Measurements from ENCODE around the gene C10orf88.

C10orf88 gene

GRCh38 chr10:122974543-122975064 is 20.6 kb upstream of the C10orf88 start:
- H3K4me2 ChIP-seq: peak overlapping the region in 2 of 11 experiments; percentile 37 to 58; a peak in 3 of 22 replicates
- no peak for TF ChIP-seq Cebpa-rat (IDR thresholded peaks at IDR 0.05)
- H3K36me3 ChIP-seq: no peaks in the 10 kb centered on the region
- H3K9me3 ChIP-seq (replicated peaks in 1 of 11): no peaks in the 10 kb centered on the region
- no peaks in the 10 kb centered on the region for H3K27me3 ChIP-seq
- no peak overlapping the region for H3K9ac ChIP-seq
- H3K27ac ChIP-seq: no peak overlapping the region
- no peak overlapping the region for H3K4me3 ChIP-seq
- no peaks in the 10 kb centered on the region for H4K20me1 ChIP-seq
- H3K4me1 ChIP-seq: peaks cover 5 to 22% (median 6%) of the 10 kb centered on the region in 10 experiments

GRCh38 chr10:122974023-122974422 is 20.0 kb upstream of the C10orf88 start:
- no peaks in the 10 kb centered on the region for H3K27me3 ChIP-seq
- H4K20me1 ChIP-seq: no peaks in the 10 kb centered on the region
- peaks cover 0 to 18% (median under 1%) of the 10 kb centered on the region in 10 experiments; a peak in 6 of 20 replicates for H3K4me1 ChIP-seq
- H3K27ac ChIP-seq: no peak overlapping the region
- no peak overlapping the region for H3K4me3 ChIP-seq
- no peak for TF ChIP-seq Cebpa-rat (IDR thresholded peaks at IDR 0.05)
- no peaks in the 10 kb centered on the region for H3K36me3 ChIP-seq
- peak overlapping the region in 2 of 11 experiments; percentile 37 to 58; a peak in 2 of 22 replicates for H3K4me2 ChIP-seq
- peaks cover 0 to 5% (median 3%) of the 10 kb centered on the region in 11 experiments; a peak in 12 of 22 replicates for H3K9me3 ChIP-seq (replicated peaks in 1 of 11)
- H3K9ac ChIP-seq: no peak overlapping the region

- Histone ChIP-seq H3K36me3 (peaks cover 0 to 39% (median 16%) of the 10 kb centered on the region in 11 experiments; a peak in 13 of 22 replicates), H3K4me1 (peaks cover 0 to 7% (median 0%) of the 10 kb centered on the region in 10 experiments; a peak in 3 of 20 replicates), H3K9me3 (replicated peaks in 1 of 11) (peaks cover 46 to 58% (median 55%) of the 10 kb centered on the region in 11 experiments), H3K9ac (no peak overlapping the region), H3K27ac (no peak overlapping the region), H3K4me3 (no peak overlapping the region), H3K4me2 (no peak overlapping the region), H3K27me3 (no peaks in the 10 kb centered on the region), H4K20me1 (no peaks in the 10 kb centered on the region)
- no peak for TF ChIP-seq Cebpa-rat (IDR thresholded peaks at IDR 0.05)
Observed at GRCh38 chr10:122968698-122969097, 14.7 kb upstream of the C10orf88 start.

GRCh38 chr10:122966879-122967278 is 12.9 kb upstream of the C10orf88 start:
- H3K4me3 ChIP-seq: no peak overlapping the region; a peak in 1 of 20 replicates
- no peak overlapping the region for H3K27ac ChIP-seq
- H3K4me2 ChIP-seq: no peak overlapping the region
- no peak for TF ChIP-seq Cebpa-rat (IDR thresholded peaks at IDR 0.05)
- no peaks in the 10 kb centered on the region for H3K27me3 ChIP-seq
- peaks cover 0 to 39% (median 16%) of the 10 kb centered on the region in 11 experiments; a peak in 13 of 22 replicates for H3K36me3 ChIP-seq
- H3K9ac ChIP-seq: no peak overlapping the region
- H4K20me1 ChIP-seq: no peaks in the 10 kb centered on the region
- H3K4me1 ChIP-seq: no peaks in the 10 kb centered on the region
- peaks cover 46 to 70% (median 56%) of the 10 kb centered on the region in 11 experiments for H3K9me3 ChIP-seq (replicated peaks in 1 of 11)

GRCh38 chr10:122962405-122962804 is 8.4 kb upstream of the C10orf88 start:
- Histone ChIP-seq H3K4me1 (no peaks in the 10 kb centered on the region), H3K4me3 (no peak overlapping the region), H4K20me1 (no peaks in the 10 kb centered on the region), H3K27me3 (no peaks in the 10 kb centered on the region), H3K27ac (no peak overlapping the region), H3K4me2 (no peak overlapping the region), H3K36me3 (peaks cover 0 to 37% (median 16%) of the 10 kb centered on the region in 11 experiments; a peak in 13 of 22 replicates), H3K9ac (no peak overlapping the region), H3K9me3 (replicated peaks in 1 of 11) (peaks cover 32 to 50% (median 37%) of the 10 kb centered on the region in 11 experiments)
- TF ChIP-seq Cebpa-rat (IDR thresholded peaks at IDR 0.05): no peak

GRCh38 chr10:122957474-122957873 is 3.4 kb upstream of the C10orf88 start:
- Histone ChIP-seq H3K36me3 (no peaks in the 10 kb centered on the region; a peak in 1 of 22 replicates), H3K9ac (no peak overlapping the region), H4K20me1 (no peaks in the 10 kb centered on the region), H3K4me3 (no peak overlapping the region), H3K27me3 (no peaks in the 10 kb centered on the region), H3K4me1 (peaks cover 10 to 20% (median 17%) of the 10 kb centered on the region in 10 experiments), H3K4me2 (no peak overlapping the region), H3K9me3 (replicated peaks in 1 of 11) (peaks cover 0 to 11% (median 9%) of the 10 kb centered on the region in 11 experiments; a peak in 16 of 22 replicates), H3K27ac (no peak overlapping the region)
- peak in 2 of 11 experiments; percentile 20 to 36; a peak in 2 of 22 replicates for TF ChIP-seq Cebpa-rat (IDR thresholded peaks at IDR 0.05)

GRCh38 chr10:122955892-122956291 is 1.9 kb upstream of the C10orf88 start:
- Histone ChIP-seq H3K9me3 (replicated peaks in 1 of 11) (peaks cover 0 to 10% (median 8%) of the 10 kb centered on the region in 11 experiments; a peak in 15 of 22 replicates), H3K4me3 (no peak overlapping the region), H3K9ac (no peak overlapping the region), H3K27me3 (no peaks in the 10 kb centered on the region), H3K27ac (no peak overlapping the region), H4K20me1 (no peaks in the 10 kb centered on the region), H3K36me3 (peaks cover 0 to 11% (median 0%) of the 10 kb centered on the region in 11 experiments; a peak in 8 of 22 replicates), H3K4me2 (peak overlapping the region in 1 of 11 experiments; percentile 41; a peak in 1 of 22 replicates), H3K4me1 (peaks cover 17 to 34% (median 28%) of the 10 kb centered on the region in 10 experiments)
- TF ChIP-seq Cebpa-rat (IDR thresholded peaks at IDR 0.05): no peak

GRCh38 chr10:122954731-122955050 is 664 bp upstream of the C10orf88 start:
- H3K27ac ChIP-seq: peak overlapping the region in 3 of 11 experiments; percentile 50 to 87 (median 85); a peak in 3 of 22 replicates
- peak overlapping the region; percentile 41 to 86 (median 64) for H3K4me2 ChIP-seq
- peaks cover 17 to 38% (median 28%) of the 10 kb centered on the region in 10 experiments for H3K4me1 ChIP-seq
- H3K4me3 ChIP-seq: peak overlapping the region; percentile 72 to 90 (median 84); a peak in 18 of 20 replicates
- H3K9me3 ChIP-seq (replicated peaks in 1 of 11): peaks cover 0 to 10% (median 8%) of the 10 kb centered on the region in 11 experiments; a peak in 15 of 22 replicates
- no peaks in the 10 kb centered on the region for H4K20me1 ChIP-seq
- no peaks in the 10 kb centered on the region for H3K27me3 ChIP-seq
- no peak for TF ChIP-seq Cebpa-rat (IDR thresholded peaks at IDR 0.05)
- no peak overlapping the region for H3K9ac ChIP-seq
- H3K36me3 ChIP-seq: peaks cover 0 to 21% (median 8%) of the 10 kb centered on the region in 11 experiments; a peak in 13 of 22 replicates

- no peak for TF ChIP-seq Cebpa-rat (IDR thresholded peaks at IDR 0.05)
- no peak overlapping the region for H3K9ac ChIP-seq
- H3K27ac ChIP-seq: no peak overlapping the region
- H3K4me3 ChIP-seq: no peak overlapping the region
- H3K4me1 ChIP-seq: peaks cover 10 to 33% (median 22%) of the 10 kb centered on the region in 10 experiments
- H3K36me3 ChIP-seq: peaks cover 37 to 74% (median 51%) of the 10 kb centered on the region in 11 experiments; a peak in 21 of 22 replicates
- no peaks in the 10 kb centered on the region for H4K20me1 ChIP-seq
- no peak overlapping the region for H3K4me2 ChIP-seq
- H3K27me3 ChIP-seq: no peaks in the 10 kb centered on the region
- H3K9me3 ChIP-seq (replicated peaks in 1 of 11): peaks cover 0 to 7% (median 0%) of the 10 kb centered on the region in 11 experiments; a peak in 6 of 22 replicates
Observed at GRCh38 chr10:122949296-122949695, 4.7 kb downstream of the C10orf88 start.
